ENCODE measurements around the gene SARS2.
"Not testable (repeated sequence)": the region's sequence is repeated elsewhere in the genome, so short reads cannot be mapped to it uniquely, and the experiment has no call there.

SARS2 gene

GRCh38 chr19:38890686-38891085 is 39.9 kb downstream of the SARS2 start:
- DNase-seq, result no peak

DNA sequence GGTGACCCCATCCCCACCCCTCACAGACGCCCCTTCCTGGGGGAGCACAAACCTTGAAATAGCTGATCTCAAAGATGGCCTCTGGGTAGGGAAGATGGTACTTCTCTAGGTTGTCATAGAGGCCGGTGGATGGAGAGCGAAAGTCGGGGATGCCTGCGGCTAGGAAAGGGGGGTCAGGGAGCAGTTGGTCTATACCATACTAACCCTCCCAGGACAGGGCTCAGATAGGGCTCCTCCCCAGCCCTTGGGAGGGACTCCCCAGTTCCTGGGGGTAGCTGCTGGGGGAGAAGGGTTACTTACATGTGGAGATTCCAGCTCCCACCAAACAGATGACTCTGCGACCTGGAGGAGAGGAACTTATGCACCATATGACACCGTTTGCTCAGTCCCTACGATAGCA is 40.8 kb downstream of the SARS2 start:
- no peak for DNase-seq

GRCh38 chr19:38888876-38889275 is 41.7 kb downstream of the SARS2 start:
- no peak for DNase-seq

DNA sequence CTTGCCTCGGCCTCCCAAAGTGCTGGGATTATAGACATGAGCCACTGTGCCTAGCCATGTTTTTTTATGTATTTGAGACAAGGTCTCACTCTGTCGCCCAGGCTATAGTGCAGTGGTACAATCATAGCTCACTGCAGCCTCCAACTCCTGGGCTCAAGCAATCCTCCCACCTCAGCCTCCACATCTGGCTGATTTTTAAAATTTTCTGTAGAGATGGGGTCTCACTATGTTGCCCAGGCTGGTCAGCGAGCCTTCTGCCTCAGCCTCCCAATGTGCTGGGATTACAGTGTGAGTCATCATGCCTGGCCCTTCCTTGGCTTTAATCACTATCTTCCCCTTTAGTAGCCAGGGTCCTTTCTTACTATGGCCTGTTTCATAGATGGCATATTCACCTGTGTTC is 45.9 kb downstream of the SARS2 start:
- DNase-seq, result not testable (repeated sequence)

DNA sequence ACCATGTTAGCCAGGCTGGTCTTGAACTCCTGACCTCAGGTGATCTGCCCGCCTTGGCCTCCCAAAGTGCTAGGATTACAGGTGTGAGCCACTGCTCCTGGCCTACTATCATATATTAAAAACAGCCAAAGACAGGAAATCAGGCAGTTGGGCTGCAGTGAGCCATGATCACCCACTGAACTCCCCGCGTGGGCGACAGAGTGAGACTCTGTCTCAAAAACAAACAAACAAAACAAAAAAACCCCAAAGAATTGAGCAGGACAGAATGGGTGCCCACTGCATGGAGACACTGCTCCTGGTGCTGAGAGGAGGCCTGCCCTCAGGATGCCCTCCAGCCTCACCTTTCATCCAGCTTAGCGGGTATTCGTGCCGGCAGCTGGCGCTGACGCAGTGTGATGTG is 47.3 kb downstream of the SARS2 start:
- no peak for DNase-seq

DNA sequence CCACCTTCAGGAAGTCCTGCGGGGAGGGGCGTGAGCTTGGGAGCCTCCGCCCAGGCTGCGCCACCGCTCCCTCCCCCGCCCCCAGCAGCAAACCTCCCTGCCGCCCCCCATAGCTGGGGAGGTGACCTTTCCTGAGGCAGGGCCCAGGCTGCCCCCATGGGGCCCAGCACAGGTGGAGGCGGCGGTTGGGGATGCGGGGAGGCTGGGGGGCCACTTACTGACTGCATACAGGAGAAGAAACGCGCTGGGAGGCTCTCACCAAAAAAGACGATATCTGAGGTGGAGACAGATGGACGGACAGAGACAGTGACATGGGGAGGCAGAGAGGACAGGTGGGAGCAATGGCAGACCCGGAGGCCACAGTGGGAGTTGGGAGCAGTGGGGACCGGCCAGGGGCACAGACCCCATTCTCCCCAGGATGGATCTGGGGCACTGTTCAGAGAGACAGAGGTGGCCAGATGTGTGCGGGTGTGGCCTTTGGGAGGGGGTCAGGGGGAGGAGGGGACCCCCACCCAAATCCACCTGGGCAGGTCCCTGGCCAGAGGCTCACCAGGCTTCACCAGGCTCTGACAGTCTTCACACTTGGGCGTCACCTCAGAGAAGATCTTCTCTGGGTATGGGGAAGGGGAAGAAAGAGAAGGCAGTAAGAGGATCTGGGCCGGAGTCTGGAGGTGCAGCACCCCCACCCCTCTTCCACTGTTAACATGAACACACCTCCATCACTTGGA is 49.5 kb downstream of the SARS2 start:
- DNase-seq, result no peak

DNA sequence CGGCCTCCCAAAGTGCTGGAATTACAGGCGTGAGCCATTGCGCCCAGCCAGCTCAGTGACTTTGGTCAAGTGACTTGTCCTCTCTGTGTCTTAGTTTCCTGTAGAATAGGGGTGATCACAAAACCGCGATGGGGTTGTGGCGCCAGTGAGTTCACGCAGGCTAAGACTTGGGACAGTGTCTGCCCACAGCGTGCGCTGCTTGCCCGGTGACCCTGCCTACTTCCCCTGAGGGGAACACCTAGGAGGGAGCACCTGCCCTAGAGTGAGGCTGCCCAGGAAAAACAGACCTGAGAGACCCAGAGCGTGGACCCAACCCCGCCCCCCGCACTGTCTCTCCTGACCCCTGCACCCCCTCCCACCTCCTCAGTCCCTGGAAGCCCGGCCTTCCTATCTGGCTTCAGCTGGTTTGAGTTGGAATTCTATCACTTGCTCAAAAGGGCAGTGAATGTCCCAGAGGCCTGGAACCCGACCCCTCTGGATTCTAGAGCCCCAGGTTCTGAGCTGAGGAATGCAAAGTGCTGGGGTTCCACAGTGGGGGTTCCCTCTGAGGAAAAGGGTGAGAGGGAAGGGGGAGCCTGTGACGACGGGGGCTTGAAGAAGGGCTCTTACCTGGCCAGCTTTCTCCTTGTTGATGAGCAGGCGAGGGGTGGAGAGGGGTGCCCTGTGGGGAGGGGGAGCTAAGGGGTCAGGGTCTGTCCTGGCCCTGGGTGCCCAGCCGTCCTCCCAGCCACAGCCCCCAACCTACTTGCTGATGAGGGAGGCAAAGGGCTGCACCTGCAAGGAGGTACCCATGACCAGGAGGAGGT is 50.3 kb downstream of the SARS2 start:
- no peak for DNase-seq

GRCh38 chr19:38879400-38879751 is 51.2 kb downstream of the SARS2 start:
- DNase-seq, result no peak

GRCh38 chr19:38878575-38879399 is 51.8 kb downstream of the SARS2 start:
- DNase-seq, result no peak

DNA sequence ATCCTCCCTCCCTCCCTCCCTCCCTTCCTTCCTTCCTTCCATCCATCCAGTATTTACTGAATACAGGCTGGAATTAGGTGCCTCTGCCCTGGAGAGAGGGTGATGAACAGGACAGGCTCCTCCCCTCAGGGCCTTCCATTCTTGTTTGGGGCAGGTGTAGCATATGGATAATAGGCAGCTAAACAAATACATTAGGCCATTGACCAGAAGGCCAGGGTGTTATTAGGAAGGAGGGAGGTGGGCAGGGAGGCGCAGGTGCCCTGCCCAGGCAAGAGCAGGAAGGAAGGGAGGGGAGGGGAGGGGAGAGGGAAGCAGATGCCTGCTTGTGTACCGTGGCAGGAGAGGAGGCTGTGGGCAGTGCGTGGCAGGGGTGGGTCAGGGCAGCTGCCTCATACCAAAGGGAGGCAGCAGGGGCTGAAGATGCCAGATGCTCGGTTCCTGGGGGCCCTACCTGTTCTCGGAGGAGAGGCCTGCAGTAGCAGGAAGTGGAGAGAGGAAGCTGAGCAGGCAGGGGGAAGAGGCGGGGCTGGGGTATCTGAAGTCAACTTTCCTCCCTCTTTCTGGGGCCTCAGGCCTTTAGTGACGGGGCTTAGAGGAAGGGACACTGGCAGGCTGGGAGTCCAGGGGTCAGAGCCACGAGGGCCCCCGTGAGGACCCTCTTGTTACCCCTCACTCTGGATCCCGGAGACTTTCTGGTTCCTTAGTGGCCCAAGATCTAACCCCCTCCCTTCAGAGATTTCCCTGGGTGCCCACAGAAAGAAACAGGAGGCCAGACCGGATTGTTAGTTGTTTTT is 52.6 kb downstream of the SARS2 start, which contains the start of gene RINL:
TSS of gene RINL (minus strand) at position 495 of the 794 bp plus-strand sequence. CDS start 1,533 bp downstream, outside the sequence.
- DNase-seq, result peak in 1 of 2 experiments; percentile 45

DNA sequence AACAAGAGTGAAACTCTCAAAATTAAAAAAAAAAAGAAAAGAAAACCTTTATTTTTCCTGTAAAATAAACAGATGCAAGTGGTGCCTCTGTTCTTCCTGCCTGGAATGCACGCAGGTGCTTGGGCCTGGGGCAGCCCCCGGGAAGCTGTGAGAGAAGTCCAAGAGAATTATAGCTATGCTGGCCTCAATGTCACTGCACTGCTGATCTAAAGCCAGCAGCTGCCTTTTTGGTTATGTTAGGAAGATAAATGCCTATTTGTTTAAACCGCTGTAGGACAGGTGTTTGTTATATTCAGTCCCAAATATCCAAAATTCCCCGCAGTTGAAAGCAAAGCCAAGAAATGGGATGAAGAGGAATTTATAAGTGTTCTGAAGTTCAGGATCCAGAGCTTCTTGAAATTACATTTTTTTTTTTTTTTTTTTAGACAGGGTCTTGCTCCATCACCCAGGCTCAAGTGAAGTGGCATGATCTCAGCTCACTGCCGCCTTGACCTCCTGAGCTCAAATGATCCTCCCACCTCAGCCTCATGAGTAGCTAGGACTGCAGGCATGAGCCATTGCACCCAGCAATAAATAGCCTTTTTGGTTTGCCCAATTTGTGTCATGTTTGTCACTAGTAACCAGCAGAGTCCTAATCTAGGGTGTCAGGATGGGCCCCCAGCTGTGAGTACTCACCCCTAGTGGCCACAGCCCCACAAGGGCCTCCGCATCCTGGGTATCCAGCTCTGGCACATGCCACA is 54.7 kb downstream of the SARS2 start:
- DNase-seq, result no peak

DNA sequence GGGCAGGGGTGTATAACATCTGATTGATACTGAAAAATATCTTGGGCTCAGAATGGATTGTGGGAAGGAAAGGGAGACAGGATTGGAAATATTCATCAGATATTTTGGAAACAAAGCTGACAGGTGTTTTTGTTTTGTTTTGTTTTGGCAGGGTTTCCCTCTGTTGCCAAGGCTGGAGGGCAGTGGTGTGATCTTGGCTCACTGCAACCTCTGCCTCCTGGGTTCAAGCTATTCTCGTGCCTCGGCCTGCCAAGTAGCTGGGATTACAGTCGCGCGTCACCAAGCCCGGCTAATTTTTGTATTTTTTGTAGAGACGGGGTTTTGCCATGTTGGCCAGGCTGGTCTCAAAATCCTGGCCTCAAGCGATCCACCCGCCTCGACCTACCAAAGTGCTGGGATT is 57.2 kb downstream of the SARS2 start:
- DNase-seq, result not testable (repeated sequence)

GRCh38 chr19:38870612-38871011 is 60.0 kb downstream of the SARS2 start:
- DNase-seq, result no peak

GRCh38 chr19:38869836-38870607 is 60.5 kb downstream of the SARS2 start:
- DNase-seq, result peak; percentile 86 to 98

DNA sequence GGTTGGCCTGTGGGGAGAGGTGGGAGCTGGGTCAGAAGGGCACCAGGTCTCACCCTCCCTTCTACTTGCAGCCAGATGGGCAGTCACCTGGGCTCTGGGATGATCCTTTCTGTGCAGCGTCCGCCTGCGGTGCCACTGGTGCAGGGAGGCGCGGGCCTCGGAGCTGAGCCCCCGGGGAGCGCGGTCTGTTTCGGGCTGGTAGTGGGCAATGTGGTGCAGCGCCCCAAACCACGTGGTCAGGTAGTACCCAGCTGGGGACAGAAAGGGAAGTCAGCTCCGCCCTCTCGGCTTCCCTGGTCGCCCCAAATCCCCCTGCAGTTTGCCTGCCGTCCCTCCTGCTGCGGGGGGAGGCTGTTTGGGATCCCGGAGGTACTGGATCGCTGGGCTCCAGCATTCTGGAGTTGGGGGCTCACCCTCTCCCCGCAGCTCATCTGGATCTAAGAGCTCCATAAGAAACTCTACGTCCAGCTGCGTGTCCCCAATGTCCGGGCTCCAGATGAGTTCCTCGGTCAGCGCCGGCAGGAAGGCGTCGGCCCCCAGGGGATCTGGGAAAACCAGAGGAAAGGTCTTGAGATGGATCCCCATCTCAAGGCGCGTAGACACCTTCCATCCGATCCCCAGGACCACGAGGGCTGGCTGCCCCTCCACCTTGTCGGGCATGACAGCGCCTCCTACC is 61.3 kb downstream of the SARS2 start:
- peak; percentile 51 to 56 for DNase-seq

GRCh38 chr19:38868551-38868950 is 62.0 kb downstream of the SARS2 start:
- no peak for DNase-seq

GRCh38 chr19:38867171-38867780 is 63.3 kb downstream of the SARS2 start:
- no peak for DNase-seq

Data from NCI-H526 (cell line).